OCI-LY1 (cell line): ENCODE results near the gene ATG4D.

Source experiments
- H2AFZ ChIP-seq: fragments of 200-600 bp; sonication (generic), shearing (Covaris generic); 2 replicates; pipeline ENCODE4 v1.6.0; 2014; ENCODE audit warnings: antibody characterized with exemption, mild to moderate bottlenecking, low read length
- H3F3A ChIP-seq: fragments of 200-600 bp; sonication (generic), shearing (Covaris generic); 2 replicates; pipeline ENCODE4 v1.6.0; 2014; ENCODE audit warnings: mild to moderate bottlenecking, antibody characterized with exemption, low read length, moderate library complexity; ENCODE audit not compliant: insufficient read depth
- H3K27ac ChIP-seq: fragments of 200-600 bp; sonication (generic); 2 replicates; pipeline ENCODE4 v1.5.1; 2014; ENCODE audit warnings: low read length, mixed run types, mild to moderate bottlenecking, low read depth; ENCODE audit not compliant: poor library complexity, severe bottlenecking
- H3K27me3 ChIP-seq: fragments of 200-600 bp; sonication (generic); 2 replicates; pipeline ENCODE4 v1.6.0; 2014; ENCODE audit warnings: antibody characterized with exemption, mild to moderate bottlenecking, low read length, moderate library complexity; ENCODE audit not compliant: insufficient read depth
- H3K36me3 ChIP-seq: fragments of 200-600 bp; sonication (generic); 2 replicates; pipeline ENCODE4 v1.6.1; 2014; ENCODE audit warnings: mild to moderate bottlenecking, antibody characterized with exemption, low read length, moderate library complexity, mixed read lengths; ENCODE audit not compliant: insufficient read depth
- H3K4me1 ChIP-seq: fragments of 200-600 bp; sonication (generic); 2 replicates; pipeline ENCODE4 v1.5.1; 2014; ENCODE audit warnings: mild to moderate bottlenecking, low read length, moderate library complexity; ENCODE audit not compliant: insufficient read depth, severe bottlenecking
- H3K4me2 ChIP-seq: fragments of 200-600 bp; sonication (generic), shearing (Covaris generic); 2 replicates; pipeline ENCODE4 v1.6.1; 2014; ENCODE audit warnings: low read length
- H3K4me3 ChIP-seq: fragments of 200-600 bp; sonication (generic); 2 replicates; pipeline ENCODE4 v1.5.1; 2014; ENCODE audit warnings: low read length, low read depth, mild to moderate bottlenecking, mixed read lengths; ENCODE audit not compliant: poor library complexity, severe bottlenecking
- H3K79me2 ChIP-seq: fragments of 200-600 bp; shearing (Covaris generic); 2 replicates; pipeline ENCODE4 v1.6.1; 2016; ENCODE audit warnings: mixed run types, low read length, mixed read lengths; ENCODE audit not compliant: insufficient read depth
- H3K9ac ChIP-seq: fragments of 200-600 bp; sonication (generic), shearing (Covaris generic); 2 replicates; pipeline ENCODE4 v1.6.1; 2014; ENCODE audit warnings: mild to moderate bottlenecking, low read length, mixed read lengths
- H3K9me2 ChIP-seq: fragments of 200-600 bp; sonication (generic), shearing (Covaris generic); 2 replicates; pipeline ENCODE4 v1.6.1; 2014; ENCODE audit warnings: low read depth, mild to moderate bottlenecking, low read length, mixed read lengths
- H3K9me3 ChIP-seq: fragments of 200-600 bp; shearing (Covaris generic); 2 replicates; pipeline ENCODE4 v1.6.1; 2014; ENCODE audit warnings: low read length, mixed read lengths
- H4K20me1 ChIP-seq: fragments of 200-600 bp; sonication (generic), shearing (Covaris generic); 2 replicates; pipeline ENCODE4 v1.6.0; 2016; ENCODE audit warnings: mild to moderate bottlenecking, low read length; ENCODE audit not compliant: insufficient read depth
- EZH2 ChIP-seq: fragments of 200-600 bp; sonication (generic), shearing (Covaris generic); IDR thresholded peaks from 2 replicates; pipeline ENCODE4 v1.8.0; 2017; ENCODE audit warnings: borderline replicate concordance, mixed run types, mild to moderate bottlenecking, antibody characterized with exemption, low read length, moderate library complexity, mixed read lengths
- TF ChIP-seq, protein P1 (sequence below): fragments of 200-600 bp; sonication (generic), shearing (Covaris generic); IDR thresholded peaks from 2 replicates; pipeline ENCODE4 v1.5.1; 2017; ENCODE audit warnings: mild to moderate bottlenecking, antibody characterized with exemption, low read length, moderate library complexity, mixed read lengths

ATG4D gene

DNA sequence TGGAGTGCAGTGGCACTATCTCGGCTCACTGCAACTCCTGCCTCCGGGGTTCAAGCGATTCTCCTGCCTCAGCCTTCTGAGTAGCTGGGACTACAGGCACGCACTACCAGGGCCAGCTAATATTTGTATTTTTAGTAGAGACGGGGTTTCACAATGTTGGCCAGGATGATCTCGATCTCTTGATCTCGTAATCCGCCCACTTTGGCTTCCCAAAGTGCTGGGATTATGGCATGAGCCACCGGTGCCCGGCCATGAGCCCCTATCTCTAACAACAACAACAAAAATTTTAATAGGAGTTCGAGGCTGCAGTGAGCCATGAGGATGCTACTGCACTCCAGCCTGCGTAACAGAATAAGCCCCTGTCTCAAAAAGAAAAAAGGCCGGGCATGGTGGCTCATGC is 38.4 kb downstream of the ATG4D start:
- Histone ChIP-seq H3F3A (no peaks in the 10 kb centered on the region), H3K36me3 (no peaks in the 10 kb centered on the region)

GRCh38 chr19:10583036-10583776 is 39.5 kb downstream of the ATG4D start:
- no peak overlapping the region for H3K4me2 ChIP-seq
- no peaks in the 10 kb centered on the region; the same call in 1 of the 2 replicates for H3K27me3 ChIP-seq
- no peak overlapping the region for H3K27ac ChIP-seq
- H3K9me3 ChIP-seq: no peaks in the 10 kb centered on the region
- H3K4me1 ChIP-seq: peaks cover 6% of the 10 kb centered on the region
- no peak overlapping the region for H3K4me3 ChIP-seq
- no peaks in the 10 kb centered on the region for H3K36me3 ChIP-seq
- no peak overlapping the region for H3K9ac ChIP-seq
- H3F3A ChIP-seq: no peaks in the 10 kb centered on the region
- no peak overlapping the region for H2AFZ ChIP-seq
- no peaks in the 10 kb centered on the region for H3K9me2 ChIP-seq
- no peak for TF ChIP-seq EZH2
- TF ChIP-seq, protein P1, sequence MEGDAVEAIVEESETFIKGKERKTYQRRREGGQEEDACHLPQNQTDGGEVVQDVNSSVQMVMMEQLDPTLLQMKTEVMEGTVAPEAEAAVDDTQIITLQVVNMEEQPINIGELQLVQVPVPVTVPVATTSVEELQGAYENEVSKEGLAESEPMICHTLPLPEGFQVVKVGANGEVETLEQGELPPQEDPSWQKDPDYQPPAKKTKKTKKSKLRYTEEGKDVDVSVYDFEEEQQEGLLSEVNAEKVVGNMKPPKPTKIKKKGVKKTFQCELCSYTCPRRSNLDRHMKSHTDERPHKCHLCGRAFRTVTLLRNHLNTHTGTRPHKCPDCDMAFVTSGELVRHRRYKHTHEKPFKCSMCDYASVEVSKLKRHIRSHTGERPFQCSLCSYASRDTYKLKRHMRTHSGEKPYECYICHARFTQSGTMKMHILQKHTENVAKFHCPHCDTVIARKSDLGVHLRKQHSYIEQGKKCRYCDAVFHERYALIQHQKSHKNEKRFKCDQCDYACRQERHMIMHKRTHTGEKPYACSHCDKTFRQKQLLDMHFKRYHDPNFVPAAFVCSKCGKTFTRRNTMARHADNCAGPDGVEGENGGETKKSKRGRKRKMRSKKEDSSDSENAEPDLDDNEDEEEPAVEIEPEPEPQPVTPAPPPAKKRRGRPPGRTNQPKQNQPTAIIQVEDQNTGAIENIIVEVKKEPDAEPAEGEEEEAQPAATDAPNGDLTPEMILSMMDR: no peak
- no peaks in the 10 kb centered on the region for H3K79me2 ChIP-seq
- H4K20me1 ChIP-seq: no peaks in the 10 kb centered on the region

More for the DNA sequence above, 38.4 kb downstream of the ATG4D start:
- H3K9me3 ChIP-seq: no peaks in the 10 kb centered on the region
- peaks cover under 1% of the 10 kb centered on the region; the same call in 1 of the 2 replicates for H3K27me3 ChIP-seq
- H3K4me1 ChIP-seq: peaks cover 6% of the 10 kb centered on the region
- no peak for TF ChIP-seq EZH2
- TF ChIP-seq, protein P1: no peak
- H3K79me2 ChIP-seq: no peaks in the 10 kb centered on the region
- H3K4me3 ChIP-seq: no peak overlapping the region
- no peak overlapping the region for H2AFZ ChIP-seq
- no peak overlapping the region for H3K4me2 ChIP-seq
- no peaks in the 10 kb centered on the region for H4K20me1 ChIP-seq
- no peak overlapping the region for H3K27ac ChIP-seq
- H3K9ac ChIP-seq: no peak overlapping the region
- no peaks in the 10 kb centered on the region for H3K9me2 ChIP-seq

DNA sequence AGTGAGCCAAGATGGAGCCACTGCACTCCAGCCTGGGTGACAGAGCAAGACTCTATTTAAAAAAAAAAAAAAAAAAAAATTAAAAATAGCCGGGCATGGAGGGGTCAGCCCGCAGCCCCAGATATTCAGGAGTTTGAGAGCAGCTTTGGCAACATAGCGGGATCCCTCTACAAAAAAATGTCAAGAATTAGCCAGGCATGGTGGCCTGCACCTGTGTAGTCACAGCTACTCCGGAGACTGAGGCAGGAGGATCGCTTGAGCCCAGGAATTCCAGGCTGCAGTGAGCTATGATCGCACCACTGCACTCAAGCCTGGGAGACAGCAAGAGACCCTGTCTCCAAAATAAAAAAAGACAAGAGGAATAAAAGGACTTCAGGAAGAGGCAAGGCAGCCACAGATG is 42.7 kb downstream of the ATG4D start:
- Histone ChIP-seq H4K20me1 (no peaks in the 10 kb centered on the region), H3K4me1 (peaks cover 3% of the 10 kb centered on the region), H3K9me2 (no peaks in the 10 kb centered on the region), H3K36me3 (no peaks in the 10 kb centered on the region), H3K9me3 (no peaks in the 10 kb centered on the region), H3K79me2 (no peaks in the 10 kb centered on the region), H2AFZ (no peak overlapping the region), H3F3A (no peaks in the 10 kb centered on the region), H3K27ac (no peak overlapping the region), H3K4me3 (no peak overlapping the region), H3K27me3 (no peaks in the 10 kb centered on the region; the same call in 1 of the 2 replicates), H3K9ac (no peak overlapping the region), H3K4me2 (no peak overlapping the region)
- TF ChIP-seq EZH2: no peak
- TF ChIP-seq, protein P1: no peak
